Activated naive CD4-positive, alpha-beta T cell treated with anti-CD3 and anti-CD28 coated beads, Interleukin-2, amount 10 ng/mL, durations not matched to agents 7 days and 5 days (primary cell): ENCODE data around the gene SNAP25.

Experiments used
- CTCF ChIA-PET: fragments of 350-600 bp; sonication (Branson Sonifier 250); formaldehyde crosslinking; loops from one replicate; lab custom pipeline; 2021; ENCODE audit warnings: antibody characterized with exemption; lab: Charles Lee
- DNase-seq: peaks from one replicate; pipeline ENCODE4 v3.0.0-alpha.2; 2020
- H3K27ac Mint-ChIP-seq: one replicate; pipeline ENCODE4 v1.8.0; 2021; ENCODE audit warnings: mild to moderate bottlenecking, moderate library complexity, mixed read lengths
- H3K27me3 Mint-ChIP-seq: one replicate; pipeline ENCODE4 v1.8.0; 2021; ENCODE audit warnings: mild to moderate bottlenecking, mixed read lengths
- H3K36me3 Mint-ChIP-seq: one replicate; pipeline ENCODE4 v1.8.0; 2021; ENCODE audit warnings: mixed read lengths
- H3K4me1 Mint-ChIP-seq: one replicate; pipeline ENCODE4 v1.8.0; 2021; ENCODE audit warnings: mixed read lengths
- H3K4me3 Mint-ChIP-seq: one replicate; pipeline ENCODE4 v1.8.0; 2021; ENCODE audit warnings: mild to moderate bottlenecking, moderate library complexity, mixed read lengths
- H3K9me3 Mint-ChIP-seq: one replicate; pipeline ENCODE4 v1.8.0; 2021; ENCODE audit warnings: mixed read lengths

Gene SNAP25

DNA sequence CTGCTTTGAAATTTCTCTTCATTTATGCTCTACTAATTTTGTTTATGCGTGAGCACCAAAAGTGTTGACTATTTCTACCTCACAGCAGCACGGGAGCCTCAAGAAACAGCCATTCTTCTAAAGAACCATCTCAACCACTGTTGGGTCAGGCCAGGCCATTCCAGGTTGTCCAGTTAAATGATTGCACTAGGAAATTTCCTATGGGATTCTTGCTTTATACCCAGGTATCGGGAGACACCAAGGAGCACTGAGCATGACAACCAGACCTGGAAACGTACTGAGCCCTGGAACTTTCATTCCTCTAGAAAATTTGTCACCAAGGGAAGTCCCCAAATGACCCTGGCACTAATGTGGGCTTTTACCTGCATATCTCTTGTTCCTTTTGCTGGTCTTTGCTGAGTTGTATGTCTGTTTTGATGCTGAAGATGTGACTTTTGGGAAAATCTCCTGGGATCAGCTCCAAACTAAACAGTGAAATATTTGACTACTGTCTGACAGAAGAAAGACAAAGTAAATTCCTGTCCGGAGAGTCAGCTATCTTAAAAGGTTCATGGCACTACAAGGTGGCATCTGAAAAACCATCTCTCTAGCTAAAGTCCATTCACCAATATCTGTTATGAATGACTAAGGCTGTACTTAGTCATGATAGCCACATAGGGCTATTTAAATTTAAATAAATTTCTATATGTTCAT, 70.5 kb downstream of the SNAP25 start:
- no peaks in the 10 kb centered on the region for H3K4me1 Mint-ChIP-seq
- no peak overlapping the region for H3K4me3 Mint-ChIP-seq
- DNase-seq, result no peak
- no peaks in the 10 kb centered on the region for H3K9me3 Mint-ChIP-seq
- H3K27me3 Mint-ChIP-seq, result no peaks in the 10 kb centered on the region
- H3K27ac Mint-ChIP-seq, result no peak overlapping the region
- H3K36me3 Mint-ChIP-seq, result no peaks in the 10 kb centered on the region
- CTCF ChIA-PET, result interaction anchor here (0.8 kb wide), 1 partner anchor 1741 kb away, joined by 3 read pairs; no protein-coding TSS in a partner anchor

GRCh38 chr20:10291568-10292248, 73.1 kb downstream of the SNAP25 start:
- CTCF ChIA-PET, result no interaction called here
- H3K27me3 Mint-ChIP-seq, result no peaks in the 10 kb centered on the region
- H3K27ac Mint-ChIP-seq, result no peak overlapping the region
- H3K9me3 Mint-ChIP-seq, result no peaks in the 10 kb centered on the region
- no peak overlapping the region for H3K4me3 Mint-ChIP-seq
- no peak for DNase-seq
- H3K4me1 Mint-ChIP-seq, result no peaks in the 10 kb centered on the region
- H3K36me3 Mint-ChIP-seq, result no peaks in the 10 kb centered on the region

DNA sequence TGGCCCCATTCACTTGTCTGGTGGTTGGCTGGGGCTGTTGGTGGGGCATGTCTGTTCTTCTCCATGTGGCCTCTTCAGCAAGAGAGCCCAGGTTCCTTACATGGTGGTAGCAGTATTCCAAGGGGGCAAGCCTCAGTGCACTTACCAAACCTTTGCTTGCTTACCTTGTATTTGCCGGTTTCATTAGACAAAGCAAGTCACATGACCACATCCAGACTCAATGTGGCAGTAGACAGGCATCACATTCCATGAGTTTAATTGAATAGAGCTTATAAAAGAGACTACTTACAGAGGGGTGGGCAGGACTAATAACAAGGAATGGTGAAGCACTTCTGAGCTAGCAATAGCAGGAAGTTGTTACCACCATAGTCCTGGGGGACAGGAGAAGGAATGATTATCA, 78.6 kb downstream of the SNAP25 start:
- Mint-ChIP-seq H3K36me3 (no peaks in the 10 kb centered on the region), H3K9me3 (no peaks in the 10 kb centered on the region), H3K4me3 (no peak overlapping the region), H3K4me1 (no peaks in the 10 kb centered on the region), H3K27ac (no peak overlapping the region), H3K27me3 (no peaks in the 10 kb centered on the region)
- CTCF ChIA-PET, result no interaction called here
- DNase-seq, result no peak

- Mint-ChIP-seq H3K27ac (no peak overlapping the region), H3K4me1 (no peaks in the 10 kb centered on the region), H3K27me3 (no peaks in the 10 kb centered on the region), H3K4me3 (no peak overlapping the region), H3K9me3 (no peaks in the 10 kb centered on the region), H3K36me3 (no peaks in the 10 kb centered on the region)
- CTCF ChIA-PET, result no interaction called here
- no peak for DNase-seq
These were observed 79.1 kb downstream of the SNAP25 start for GRCh38 chr20:10297684-10298240.

DNA sequence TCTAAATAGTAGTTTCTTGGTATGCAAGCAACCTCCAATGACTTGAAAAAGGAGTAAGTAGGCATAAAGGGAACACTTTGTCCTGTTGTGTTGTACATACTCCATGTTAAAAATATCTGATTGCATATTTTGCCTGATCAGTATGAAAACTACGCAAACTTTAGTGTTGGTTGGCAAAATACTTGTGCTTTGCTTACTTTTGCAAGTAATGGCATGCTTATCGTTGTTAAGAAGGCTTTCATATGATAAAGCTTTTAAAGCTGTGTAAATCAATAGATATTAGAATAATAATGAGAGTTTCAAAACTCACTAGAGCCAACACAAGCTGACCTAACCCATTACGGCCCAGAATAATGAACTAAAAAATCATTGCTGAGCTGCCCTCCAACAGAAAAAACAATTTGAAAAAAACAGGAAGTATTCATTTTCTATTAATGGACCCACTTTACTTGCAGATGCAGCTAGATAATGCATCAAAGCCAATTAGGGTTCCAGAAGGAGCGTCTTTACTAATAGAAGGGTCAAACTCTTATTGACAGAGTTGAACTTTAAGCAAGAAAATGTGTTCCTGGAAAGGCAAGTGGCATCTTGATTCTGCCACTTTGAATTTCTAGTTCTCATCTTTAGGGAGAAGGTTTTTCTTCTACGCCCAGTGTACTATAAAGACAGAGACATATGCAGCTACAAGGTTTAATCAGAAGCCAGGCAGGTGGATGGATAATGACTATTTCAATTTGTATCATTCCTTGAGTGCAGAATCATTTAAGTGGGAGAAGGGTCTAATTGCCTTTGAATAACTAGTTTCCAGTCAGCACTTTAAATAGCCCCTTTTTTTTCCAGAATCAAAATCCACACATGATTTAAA, 82.2 kb downstream of the SNAP25 start:
- Mint-ChIP-seq H3K9me3 (no peaks in the 10 kb centered on the region), H3K27ac (no peak overlapping the region), H3K4me3 (no peak overlapping the region), H3K36me3 (no peaks in the 10 kb centered on the region), H3K27me3 (no peaks in the 10 kb centered on the region), H3K4me1 (no peaks in the 10 kb centered on the region)
- no peak for DNase-seq
- CTCF ChIA-PET, result no interaction called here

DNA sequence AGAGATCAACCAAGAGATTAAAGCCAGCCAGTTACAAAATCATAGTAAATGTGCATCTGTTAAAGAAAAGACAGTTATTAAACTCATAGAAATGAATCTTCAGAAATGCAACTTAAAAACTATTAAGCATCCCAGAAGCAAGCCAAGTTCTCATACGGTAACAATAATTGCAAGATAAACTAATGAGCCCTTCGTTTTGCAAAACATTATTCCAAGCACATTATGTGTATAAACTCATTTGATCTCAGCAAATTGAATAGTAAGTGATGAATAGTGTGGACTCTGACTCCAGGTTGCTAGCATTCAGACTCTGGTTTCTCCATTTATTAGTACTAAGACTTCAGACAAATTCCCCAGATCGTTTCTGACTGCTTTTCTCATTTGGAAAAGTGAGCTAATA, 85.2 kb downstream of the SNAP25 start:
- no peaks in the 10 kb centered on the region for H3K36me3 Mint-ChIP-seq
- H3K4me1 Mint-ChIP-seq, result peaks cover 2% of the 10 kb centered on the region
- CTCF ChIA-PET, result no interaction called here
- H3K4me3 Mint-ChIP-seq, result no peak overlapping the region
- H3K27ac Mint-ChIP-seq, result no peak overlapping the region
- peaks cover 5% of the 10 kb centered on the region for H3K27me3 Mint-ChIP-seq
- H3K9me3 Mint-ChIP-seq, result no peaks in the 10 kb centered on the region
- no peak for DNase-seq

- H3K36me3 Mint-ChIP-seq, result no peaks in the 10 kb centered on the region
- DNase-seq, result no peak
- peaks cover 6% of the 10 kb centered on the region for H3K27me3 Mint-ChIP-seq
- CTCF ChIA-PET, result interaction anchor here (1.2 kb wide), 1 partner anchor 12 kb away, joined by 4 read pairs; no protein-coding TSS in a partner anchor
- H3K4me3 Mint-ChIP-seq, result no peak overlapping the region
- no peaks in the 10 kb centered on the region for H3K9me3 Mint-ChIP-seq
- no peak overlapping the region for H3K27ac Mint-ChIP-seq
- H3K4me1 Mint-ChIP-seq, result peaks cover 2% of the 10 kb centered on the region
These were observed 85.9 kb downstream of the SNAP25 start for GRCh38 chr20:10304471-10305046.

DNA sequence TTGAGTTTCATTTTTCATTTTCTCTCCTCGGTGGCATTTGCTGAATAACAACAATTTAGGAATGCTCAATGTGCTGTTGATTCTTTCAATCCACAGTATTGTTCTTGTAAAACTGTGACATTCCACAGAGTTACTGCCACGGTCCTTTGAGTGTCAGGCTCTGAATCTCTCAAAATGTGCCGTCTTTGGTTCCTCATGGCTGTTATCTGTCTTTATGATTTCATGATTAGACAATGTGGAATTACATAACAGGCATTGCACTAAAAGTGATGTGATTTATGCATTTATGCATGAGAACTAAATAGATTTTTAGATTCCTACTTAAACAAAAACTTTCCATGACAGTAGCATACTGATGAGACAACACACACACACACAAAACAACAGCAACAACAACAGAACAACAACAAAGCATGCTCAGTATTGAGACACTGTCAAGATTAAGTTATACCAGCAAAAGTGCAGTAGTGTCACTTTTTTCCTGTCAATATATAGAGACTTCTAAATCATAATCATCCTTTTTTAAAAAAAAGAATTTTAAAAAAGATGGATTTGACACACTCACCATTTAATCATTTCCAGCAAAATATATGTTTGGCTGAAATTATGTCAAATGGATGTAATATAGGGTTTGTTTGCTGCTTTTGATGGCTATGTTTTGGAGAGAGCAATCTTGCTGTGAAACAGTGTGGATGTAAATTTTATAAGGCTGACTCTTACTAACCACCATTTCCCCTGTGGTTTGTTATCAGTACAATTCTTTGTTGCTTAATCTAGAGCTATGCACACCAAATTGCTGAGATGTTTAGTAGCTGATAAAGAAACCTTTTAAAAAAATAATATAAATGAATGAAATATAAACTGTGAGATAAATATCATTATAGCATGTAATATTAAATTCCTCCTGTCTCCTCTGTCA, 88.1 kb downstream of the SNAP25 start:
- Mint-ChIP-seq H3K36me3 (no peaks in the 10 kb centered on the region), H3K9me3 (no peaks in the 10 kb centered on the region), H3K4me1 (peaks cover 2% of the 10 kb centered on the region), H3K27me3 (peaks cover 6% of the 10 kb centered on the region), H3K4me3 (no peak overlapping the region), H3K27ac (no peak overlapping the region)
- no peak for DNase-seq
- CTCF ChIA-PET, result interaction anchor here (1.0 kb wide), 1 partner anchor 16 kb away, joined by 3 read pairs; no protein-coding TSS in a partner anchor

DNA sequence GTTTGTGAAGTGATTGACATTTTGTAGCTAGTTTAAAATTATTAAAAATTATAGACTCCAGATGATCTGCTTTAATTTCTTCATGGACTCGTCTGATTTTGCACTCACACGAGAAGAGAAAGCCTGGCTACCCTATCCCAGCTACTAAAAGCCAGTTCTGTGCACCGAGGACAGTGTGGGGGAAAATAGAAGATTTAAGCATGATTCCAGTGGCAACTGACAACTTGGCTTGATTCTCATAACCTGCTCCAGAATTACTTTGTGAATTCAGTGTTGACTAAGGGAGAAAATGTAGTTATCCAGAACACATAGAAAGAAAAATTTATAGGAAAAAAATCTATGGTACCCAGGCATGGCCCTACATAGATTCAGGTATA, 88.7 kb downstream of the SNAP25 start:
- no peak overlapping the region for H3K4me3 Mint-ChIP-seq
- CTCF ChIA-PET, result interaction anchor here (1.0 kb wide), 1 partner anchor 16 kb away, joined by 3 read pairs; no protein-coding TSS in a partner anchor
- H3K9me3 Mint-ChIP-seq, result no peaks in the 10 kb centered on the region
- no peaks in the 10 kb centered on the region for H3K36me3 Mint-ChIP-seq
- H3K27me3 Mint-ChIP-seq, result peaks cover 6% of the 10 kb centered on the region
- DNase-seq, result no peak
- no peak overlapping the region for H3K27ac Mint-ChIP-seq
- H3K4me1 Mint-ChIP-seq, result peaks cover 2% of the 10 kb centered on the region

GRCh38 chr20:10308652-10309051, 90.0 kb downstream of the SNAP25 start:
- Mint-ChIP-seq H3K27me3 (peaks cover 6% of the 10 kb centered on the region), H3K9me3 (no peaks in the 10 kb centered on the region), H3K36me3 (no peaks in the 10 kb centered on the region), H3K27ac (no peak overlapping the region), H3K4me1 (peaks cover 2% of the 10 kb centered on the region), H3K4me3 (no peak overlapping the region)
- DNase-seq, result no peak
- CTCF ChIA-PET, result no interaction called here

DNA sequence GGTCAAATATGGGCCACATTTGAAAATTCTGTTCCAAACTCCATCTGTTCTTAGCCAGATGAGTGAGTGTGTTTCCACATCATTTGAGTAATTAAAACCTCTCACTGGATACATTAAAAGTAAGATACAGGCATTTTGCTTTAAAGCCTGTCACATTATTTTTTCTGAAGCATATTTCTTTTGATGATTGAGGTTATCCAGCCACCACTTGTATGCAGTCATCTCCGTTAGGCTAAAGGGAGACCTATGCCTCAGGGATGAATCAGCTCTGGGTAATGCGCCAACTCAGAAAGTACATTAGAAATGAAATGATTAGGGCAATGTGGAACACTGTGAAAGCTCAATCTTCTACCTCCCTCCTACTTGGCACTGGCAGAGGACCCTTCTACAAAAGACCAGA, 90.7 kb downstream of the SNAP25 start:
- Mint-ChIP-seq H3K4me3 (no peak overlapping the region), H3K36me3 (no peaks in the 10 kb centered on the region), H3K27ac (no peak overlapping the region), H3K27me3 (peaks cover 6% of the 10 kb centered on the region), H3K4me1 (peaks cover 2% of the 10 kb centered on the region), H3K9me3 (no peaks in the 10 kb centered on the region)
- no peak for DNase-seq
- CTCF ChIA-PET, result no interaction called here

DNA sequence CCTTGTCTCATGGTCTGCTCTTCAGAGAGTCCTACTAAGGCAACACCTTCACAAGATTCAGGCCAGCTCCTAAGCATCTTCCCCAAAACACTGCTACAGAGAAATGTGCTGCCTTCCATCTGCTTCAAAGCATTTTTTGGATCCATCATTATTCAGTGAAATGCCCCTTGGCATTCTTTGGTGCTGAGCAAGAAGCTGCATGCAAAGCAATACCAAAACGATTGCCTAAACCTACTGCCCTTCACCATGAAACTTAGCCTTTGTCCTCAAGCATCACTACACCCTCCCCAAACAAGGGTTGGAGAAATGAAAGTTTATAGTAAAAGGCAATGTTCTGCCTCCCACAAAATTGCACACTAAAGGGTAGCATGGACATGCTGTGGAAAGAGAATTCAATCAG, 93.5 kb downstream of the SNAP25 start:
- peaks cover 9% of the 10 kb centered on the region for H3K27me3 Mint-ChIP-seq
- H3K27ac Mint-ChIP-seq, result no peak overlapping the region
- no peaks in the 10 kb centered on the region for H3K4me1 Mint-ChIP-seq
- no peaks in the 10 kb centered on the region for H3K9me3 Mint-ChIP-seq
- CTCF ChIA-PET, result no interaction called here
- DNase-seq, result no peak
- no peaks in the 10 kb centered on the region for H3K36me3 Mint-ChIP-seq
- no peak overlapping the region for H3K4me3 Mint-ChIP-seq

DNA sequence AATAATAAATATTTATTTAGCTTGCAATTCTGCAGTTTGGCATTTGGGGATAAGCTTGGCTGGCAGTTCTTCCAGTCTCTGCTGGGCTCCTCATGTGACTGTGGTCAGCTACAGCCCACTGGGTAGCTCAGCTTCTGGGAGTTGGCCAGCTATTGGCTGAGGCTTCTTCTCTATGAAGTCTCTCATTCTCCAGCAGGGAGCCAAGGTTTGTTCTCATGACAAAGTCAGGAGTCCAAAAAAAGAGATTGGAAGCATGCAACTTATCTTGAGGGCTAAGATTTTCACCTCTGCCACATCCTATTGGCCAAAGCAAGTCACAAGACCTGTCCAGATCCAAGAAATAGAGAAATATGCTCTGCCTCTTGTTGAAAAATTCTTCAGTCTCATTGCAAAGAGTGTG, 94.6 kb downstream of the SNAP25 start:
- no peaks in the 10 kb centered on the region for H3K4me1 Mint-ChIP-seq
- peaks cover 9% of the 10 kb centered on the region for H3K27me3 Mint-ChIP-seq
- H3K27ac Mint-ChIP-seq, result no peak overlapping the region
- no peaks in the 10 kb centered on the region for H3K36me3 Mint-ChIP-seq
- CTCF ChIA-PET, result no interaction called here
- no peak for DNase-seq
- H3K9me3 Mint-ChIP-seq, result no peaks in the 10 kb centered on the region
- H3K4me3 Mint-ChIP-seq, result no peak overlapping the region
